GM18951 (cell line): ENCODE data around the gene NDST4.

Experiments used
- POLR2A ChIP-seq: IDR thresholded peaks from 4 replicates; pipeline ENCODE4 v1.6.1; 2011; ENCODE audit warnings: mild to moderate bottlenecking; ENCODE audit not compliant: insufficient read length, insufficient read depth; ENCODE audit errors: extremely low read depth
- in situ Hi-C: fragments of 300-500 bp; cut with MboI; formaldehyde crosslinking; loops from one replicate; pipeline ENCODE4 v1.12.0; 2022; ENCODE audit warnings: low sequenced_read_pairs, mixed read lengths, inconsistent platforms; ENCODE audit not compliant: unreplicated experiment

Gene NDST4

DNA sequence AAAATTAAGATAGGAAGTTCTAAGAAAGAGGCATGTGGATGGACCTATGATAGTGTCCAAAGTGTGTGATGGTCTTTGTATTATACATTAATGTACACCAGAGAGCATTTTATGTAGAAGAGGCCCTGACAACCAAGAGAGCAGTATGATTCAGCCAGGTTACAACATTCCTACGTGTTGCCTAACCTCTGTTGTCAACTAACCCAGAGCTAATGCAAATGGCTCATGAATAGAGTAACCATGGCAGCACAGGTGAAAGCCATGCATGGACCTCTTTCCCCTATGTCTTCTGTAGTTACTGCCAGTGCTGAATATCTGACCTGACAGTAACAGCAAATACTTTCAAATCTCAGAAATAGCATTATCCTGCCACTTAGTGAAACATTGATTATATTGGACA lies 255.6 kb downstream of the NDST4 start:
- in situ Hi-C loops: no loop called here
- TF ChIP-seq POLR2A: no peak

GRCh38 chr4:114839986-114840385 lies 273.4 kb downstream of the NDST4 start:
- no peak for TF ChIP-seq POLR2A
- in situ Hi-C loops: no loop called here

DNA sequence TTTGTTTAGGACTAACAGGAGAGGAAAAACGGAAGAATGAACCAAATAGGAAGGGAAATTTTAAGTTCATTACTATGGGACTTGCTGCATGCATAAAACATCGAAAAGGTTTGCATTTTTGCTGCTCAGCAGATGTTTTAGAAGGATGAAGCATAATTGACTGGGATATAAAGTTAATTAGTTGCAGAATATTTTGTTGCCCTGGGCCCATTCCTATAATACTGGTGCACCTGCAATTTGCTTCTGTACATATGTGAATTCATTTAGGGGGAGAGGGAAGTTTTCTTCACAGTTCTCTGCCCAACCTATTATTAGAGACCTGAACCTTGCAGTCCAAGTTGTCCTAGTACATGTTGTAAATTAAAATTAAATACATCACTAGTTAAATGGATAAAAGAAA lies 282.8 kb downstream of the NDST4 start:
- TF ChIP-seq POLR2A: no peak
- in situ Hi-C loops: no loop called here

DNA sequence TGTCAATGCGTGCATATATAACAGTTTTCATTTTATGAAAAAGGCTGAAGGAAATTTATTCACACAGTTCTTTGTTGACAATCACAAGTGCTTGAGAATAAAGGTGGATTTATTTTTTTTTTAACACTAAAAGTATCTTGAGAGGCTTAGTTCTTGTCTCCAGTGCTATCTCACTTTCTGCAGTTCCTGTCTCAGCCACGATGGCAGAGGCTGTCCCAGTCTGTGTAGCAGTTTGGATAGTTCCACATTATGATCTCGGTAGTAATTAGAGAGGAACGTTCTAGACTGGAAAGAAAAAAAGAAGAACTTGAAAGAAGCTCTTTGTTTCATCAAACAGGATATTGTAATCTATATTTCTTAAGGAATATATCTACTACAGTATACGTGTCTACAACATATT lies 285.8 kb downstream of the NDST4 start:
- TF ChIP-seq POLR2A: no peak
- in situ Hi-C loops: no loop called here

DNA sequence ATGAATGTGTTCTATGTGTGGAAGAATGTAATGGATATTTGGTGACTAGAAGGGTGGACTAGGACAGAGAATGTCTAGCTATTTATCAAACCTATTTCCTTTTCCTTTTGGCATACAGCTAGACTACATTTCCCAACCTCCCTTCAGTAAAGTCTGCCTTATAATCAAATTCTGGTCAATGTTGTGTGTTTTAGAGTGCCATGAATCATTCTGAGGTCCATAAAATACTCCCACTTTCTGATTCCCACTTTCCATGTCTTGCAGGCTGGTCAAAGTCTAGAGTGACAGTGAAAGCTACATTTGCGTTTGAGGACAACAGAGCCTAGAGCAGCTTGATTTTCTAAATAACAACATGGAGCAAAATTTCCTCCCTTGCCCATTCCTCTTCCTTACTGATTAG lies 297.7 kb downstream of the NDST4 start:
- TF ChIP-seq POLR2A: no peak
- in situ Hi-C loops: no loop called here

- in situ Hi-C loops: no loop called here
These were observed 299.5 kb downstream of the NDST4 start for GRCh38 chr4:114813961-114814360.

DNA sequence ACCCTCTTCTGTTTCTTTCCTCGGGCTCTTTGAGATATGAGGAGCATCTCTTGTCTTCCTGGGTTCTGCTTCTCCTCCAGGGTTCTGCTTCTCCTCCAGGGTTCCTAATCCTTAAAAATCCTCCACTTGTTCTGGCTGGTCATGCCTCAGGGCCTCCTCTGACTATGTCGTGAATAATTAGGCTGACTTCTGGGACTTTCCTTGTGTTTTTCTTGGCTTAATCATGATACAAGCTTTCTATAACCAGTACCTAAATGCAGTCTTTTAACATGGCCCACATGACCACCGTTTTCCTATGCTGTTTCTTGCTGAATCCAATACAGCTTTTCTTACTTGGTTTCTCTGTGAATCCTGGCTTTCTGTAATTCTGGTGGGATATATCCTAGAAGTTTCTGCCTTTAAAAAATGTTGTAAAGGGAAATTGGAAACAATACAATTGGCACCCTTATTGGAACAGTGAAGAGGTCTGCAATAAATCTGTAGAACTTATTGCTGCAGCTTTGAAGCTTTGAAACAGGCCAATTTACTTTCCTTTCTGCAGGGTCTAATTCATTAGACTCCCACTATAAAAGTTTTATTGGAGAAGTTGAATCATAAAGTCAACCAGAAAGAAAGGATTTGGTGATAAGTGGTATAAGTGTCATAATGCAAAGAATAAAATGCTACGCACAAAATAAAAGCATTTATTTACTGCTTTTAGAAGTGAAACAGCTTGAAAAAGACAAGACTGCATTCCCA lies 301.7 kb downstream of the NDST4 start:
- no peak for TF ChIP-seq POLR2A
- in situ Hi-C loops: no loop called here

More at GRCh38 chr4:114813961-114814360, 299.5 kb downstream of the NDST4 start:
- no peak for TF ChIP-seq POLR2A

DNA sequence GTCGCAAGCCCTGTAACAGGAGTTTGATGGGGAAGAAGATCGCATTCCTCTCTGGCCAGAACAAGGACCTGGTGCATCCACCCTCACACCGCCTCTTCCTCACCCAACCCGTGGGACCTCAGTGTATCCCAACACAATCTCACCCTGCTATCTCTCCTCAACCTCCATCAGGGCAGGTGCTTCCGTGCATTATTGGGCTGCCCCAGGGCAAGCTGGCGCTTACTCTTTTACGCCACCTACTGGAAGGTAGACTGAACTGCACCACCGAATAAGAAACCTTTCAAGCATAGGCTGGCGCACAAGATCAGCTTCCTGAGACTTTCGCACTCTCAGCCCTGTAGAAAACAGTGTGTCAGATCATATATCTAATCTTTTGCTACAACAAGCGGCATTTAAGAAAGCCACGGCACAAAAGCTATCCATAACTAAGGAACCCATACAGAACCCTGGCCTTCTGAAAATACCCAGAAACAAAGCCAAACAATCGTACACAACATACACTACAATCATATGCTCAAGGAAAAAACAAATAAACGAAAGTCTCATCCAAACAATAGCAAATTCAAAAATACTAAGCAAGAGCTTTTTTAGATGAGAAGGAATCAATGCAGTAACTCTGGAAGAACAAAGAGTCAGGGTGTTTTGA lies 305.5 kb downstream of the NDST4 start:
- TF ChIP-seq POLR2A: no peak
- in situ Hi-C loops: no loop called here

DNA sequence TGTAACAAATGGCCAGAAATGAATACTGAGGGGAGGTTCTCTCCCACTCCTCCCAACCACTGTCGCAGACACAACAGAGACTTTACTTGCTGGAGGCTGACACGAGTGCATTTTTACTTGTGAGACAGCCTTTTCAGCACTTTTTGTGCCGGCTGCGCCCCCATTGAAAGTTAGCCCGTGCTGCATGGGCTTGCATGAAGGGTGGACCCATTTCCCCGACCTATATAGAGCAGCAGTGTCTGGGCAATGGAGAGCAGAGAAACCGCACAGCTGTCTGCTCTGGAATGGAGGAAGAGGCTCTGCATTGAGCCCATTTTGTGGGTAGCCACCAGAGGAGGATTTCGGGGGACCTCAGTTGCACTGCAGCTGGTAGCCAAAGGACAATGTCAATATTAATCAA lies 306.1 kb downstream of the NDST4 start:
- no peak for TF ChIP-seq POLR2A
- in situ Hi-C loops: no loop called here

GRCh38 chr4:114791976-114792375 lies 321.4 kb downstream of the NDST4 start:
- TF ChIP-seq POLR2A: no peak
- in situ Hi-C loops: no loop called here

- in situ Hi-C loops: no loop called here
- no peak for TF ChIP-seq POLR2A
These were observed 327.9 kb downstream of the NDST4 start for GRCh38 chr4:114785570-114785969.

DNA sequence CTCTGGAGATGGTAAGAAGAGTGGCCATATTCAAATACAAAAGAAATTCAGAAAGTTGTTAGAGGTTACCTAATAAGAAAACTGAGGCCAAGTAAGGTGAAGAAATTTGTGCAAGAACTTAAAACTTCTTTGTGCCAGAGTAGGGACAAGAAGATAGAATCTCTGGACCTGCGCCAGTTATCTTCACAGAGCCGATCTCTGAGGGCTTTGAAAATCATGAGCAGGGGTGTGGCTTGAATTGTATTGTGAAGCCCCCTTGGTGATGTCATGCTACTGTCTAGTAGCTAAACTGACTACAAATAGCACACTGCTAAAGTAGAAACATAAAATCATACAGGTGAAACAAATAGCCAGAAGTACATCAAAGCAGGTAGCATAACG lies 330.2 kb downstream of the NDST4 start:
- TF ChIP-seq POLR2A: no peak
- in situ Hi-C loops: no loop called here

- TF ChIP-seq POLR2A: no peak
- in situ Hi-C loops: no loop called here
These were observed 330.8 kb downstream of the NDST4 start for GRCh38 chr4:114782415-114783214.
